ENCODE measurements around the gene PICK1.
"Not testable (repeated sequence)": the region's sequence is repeated elsewhere in the genome, so short reads cannot be mapped to it uniquely, and the experiment has no call there.

PICK1 gene

GRCh38 chr22:38072322-38073149, 15.3 kb downstream of the PICK1 start:
- Histone ChIP-seq H3K27ac (ENCODE audit: low read depth, low read length, severe bottlenecking) (no peak overlapping the region), H3K36me3 (ENCODE audit: control insufficient read depth, insufficient read depth, low read length) (peaks cover 9% of the 10 kb centered on the region), H3K9me3 (ENCODE audit: control insufficient read depth, low read length) (no peaks in the 10 kb centered on the region), H3K4me3 (ENCODE audit: extremely low read depth, insufficient read depth, low read length, poor library complexity, severe bottlenecking) (no peak overlapping the region), H3K4me1 (ENCODE audit: control insufficient read depth, insufficient read depth, low read length, poor library complexity, severe bottlenecking) (peaks cover 4% of the 10 kb centered on the region)
- WGBS, 2 experiments (ENCODE audit: insufficient coverage in 2 of 2), result 96 to 99% methylated on average over 25 of the region's 25 CpGs

- 90 to 94% methylated on average over 13 to 18 of the region's 28 CpGs for WGBS, 2 experiments (ENCODE audit: insufficient coverage in 2 of 2)
- H3K36me3 ChIP-seq (ENCODE audit: control insufficient read depth, insufficient read depth, low read length), result peaks cover 9% of the 10 kb centered on the region
Measured at GRCh38 chr22:38073150-38074130, 16.2 kb downstream of the PICK1 start.

GRCh38 chr22:38074181-38075104, 17.2 kb downstream of the PICK1 start:
- WGBS, 2 experiments (ENCODE audit: insufficient coverage in 2 of 2), result 93 to 94% methylated on average over 42 to 47 of the region's 47 CpGs
- no peak overlapping the region for H3K4me3 ChIP-seq (ENCODE audit: extremely low read depth, insufficient read depth, low read length, poor library complexity, severe bottlenecking)
- H3K9me3 ChIP-seq (ENCODE audit: control insufficient read depth, low read length), result no peaks in the 10 kb centered on the region
- no peak overlapping the region for H3K27ac ChIP-seq (ENCODE audit: low read depth, low read length, severe bottlenecking)
- peaks cover 4% of the 10 kb centered on the region for H3K4me1 ChIP-seq (ENCODE audit: control insufficient read depth, insufficient read depth, low read length, poor library complexity, severe bottlenecking)
- peaks cover 9% of the 10 kb centered on the region for H3K36me3 ChIP-seq (ENCODE audit: control insufficient read depth, insufficient read depth, low read length)

More at GRCh38 chr22:38073150-38074130, 16.2 kb downstream of the PICK1 start:
- Histone ChIP-seq H3K27ac (ENCODE audit: low read depth, low read length, severe bottlenecking) (no peak overlapping the region), H3K4me3 (ENCODE audit: extremely low read depth, insufficient read depth, low read length, poor library complexity, severe bottlenecking) (no peak overlapping the region), H3K9me3 (ENCODE audit: control insufficient read depth, low read length) (no peaks in the 10 kb centered on the region), H3K4me1 (ENCODE audit: control insufficient read depth, insufficient read depth, low read length, poor library complexity, severe bottlenecking) (peaks cover 4% of the 10 kb centered on the region)

- WGBS, 2 experiments (ENCODE audit: insufficient coverage in 2 of 2), result 90 to 93% methylated on average over 23 to 24 of the region's 32 CpGs
- peaks cover 9% of the 10 kb centered on the region for H3K36me3 ChIP-seq (ENCODE audit: control insufficient read depth, insufficient read depth, low read length)
- no peak overlapping the region for H3K27ac ChIP-seq (ENCODE audit: low read depth, low read length, severe bottlenecking)
Measured at GRCh38 chr22:38075105-38075825, 18.1 kb downstream of the PICK1 start.

GRCh38 chr22:38075961-38076360, 18.8 kb downstream of the PICK1 start:
- Histone ChIP-seq H3K4me3 (ENCODE audit: extremely low read depth, insufficient read depth, low read length, poor library complexity, severe bottlenecking) (no peak overlapping the region), H3K36me3 (ENCODE audit: control insufficient read depth, insufficient read depth, low read length) (peaks cover 7% of the 10 kb centered on the region), H3K9me3 (ENCODE audit: control insufficient read depth, low read length) (no peaks in the 10 kb centered on the region), H3K4me1 (ENCODE audit: control insufficient read depth, insufficient read depth, low read length, poor library complexity, severe bottlenecking) (peaks cover 4% of the 10 kb centered on the region), H3K27ac (ENCODE audit: low read depth, low read length, severe bottlenecking) (no peak overlapping the region)
- WGBS, 2 experiments (ENCODE audit: insufficient coverage in 2 of 2), result 78 to 87% methylated on average over 10 to 11 of the region's 13 CpGs

More at GRCh38 chr22:38075105-38075825, 18.1 kb downstream of the PICK1 start:
- Histone ChIP-seq H3K9me3 (ENCODE audit: control insufficient read depth, low read length) (no peaks in the 10 kb centered on the region), H3K4me3 (ENCODE audit: extremely low read depth, insufficient read depth, low read length, poor library complexity, severe bottlenecking) (no peak overlapping the region), H3K4me1 (ENCODE audit: control insufficient read depth, insufficient read depth, low read length, poor library complexity, severe bottlenecking) (peaks cover 4% of the 10 kb centered on the region)

GRCh38 chr22:38077096-38077495, 19.9 kb downstream of the PICK1 start:
- Histone ChIP-seq H3K9me3 (ENCODE audit: control insufficient read depth, low read length) (no peaks in the 10 kb centered on the region), H3K4me1 (ENCODE audit: control insufficient read depth, insufficient read depth, low read length, poor library complexity, severe bottlenecking) (peaks cover 10% of the 10 kb centered on the region), H3K4me3 (ENCODE audit: extremely low read depth, insufficient read depth, low read length, poor library complexity, severe bottlenecking) (no peak overlapping the region), H3K27ac (ENCODE audit: low read depth, low read length, severe bottlenecking) (no peak overlapping the region), H3K36me3 (ENCODE audit: control insufficient read depth, insufficient read depth, low read length) (peaks cover 7% of the 10 kb centered on the region)
- 89 to 90% methylated on average over 12 of the region's 12 CpGs for WGBS, 2 experiments (ENCODE audit: insufficient coverage in 2 of 2)

- 91% methylated on average over 13 to 14 of the region's 14 CpGs for WGBS, 2 experiments (ENCODE audit: insufficient coverage in 2 of 2)
- Histone ChIP-seq H3K36me3 (ENCODE audit: control insufficient read depth, insufficient read depth, low read length) (peaks cover 7% of the 10 kb centered on the region), H3K9me3 (ENCODE audit: control insufficient read depth, low read length) (no peaks in the 10 kb centered on the region), H3K27ac (ENCODE audit: low read depth, low read length, severe bottlenecking) (no peak overlapping the region), H3K4me1 (ENCODE audit: control insufficient read depth, insufficient read depth, low read length, poor library complexity, severe bottlenecking) (peaks cover 14% of the 10 kb centered on the region), H3K4me3 (ENCODE audit: extremely low read depth, insufficient read depth, low read length, poor library complexity, severe bottlenecking) (no peak overlapping the region)
Measured at GRCh38 chr22:38077595-38077994, 20.4 kb downstream of the PICK1 start.

- no peak overlapping the region for H3K27ac ChIP-seq (ENCODE audit: low read depth, low read length, severe bottlenecking)
- H3K9me3 ChIP-seq (ENCODE audit: control insufficient read depth, low read length), result no peaks in the 10 kb centered on the region
- H3K4me3 ChIP-seq (ENCODE audit: extremely low read depth, insufficient read depth, low read length, poor library complexity, severe bottlenecking), result no peak overlapping the region
- H3K36me3 ChIP-seq (ENCODE audit: control insufficient read depth, insufficient read depth, low read length), result peaks cover 3% of the 10 kb centered on the region
- WGBS, 2 experiments (ENCODE audit: insufficient coverage in 2 of 2), result 84 to 89% methylated on average over 18 to 21 of the region's 22 CpGs
- peaks cover 14% of the 10 kb centered on the region for H3K4me1 ChIP-seq (ENCODE audit: control insufficient read depth, insufficient read depth, low read length, poor library complexity, severe bottlenecking)
Measured at GRCh38 chr22:38078046-38078840, 21.0 kb downstream of the PICK1 start.

- H3K9me3 ChIP-seq (ENCODE audit: control insufficient read depth, low read length); H3K4me3 ChIP-seq (ENCODE audit: extremely low read depth, insufficient read depth, low read length, poor library complexity, severe bottlenecking); H3K27ac ChIP-seq (ENCODE audit: low read depth, low read length, severe bottlenecking); H3K36me3 ChIP-seq (ENCODE audit: control insufficient read depth, insufficient read depth, low read length): not testable (repeated sequence)
- WGBS, 2 experiments (ENCODE audit: insufficient coverage in 2 of 2), result 92 to 100% methylated on average over 1 of the region's 2 CpGs
- peaks cover 22% of the 10 kb centered on the region for H3K4me1 ChIP-seq (ENCODE audit: control insufficient read depth, insufficient read depth, low read length, poor library complexity, severe bottlenecking)
Measured at GRCh38 chr22:38079208-38079607, 22.0 kb downstream of the PICK1 start.
